NCI-H524 treated with DMSO at 0.1 percent for 48 hours (cell line): ENCODE measurements around the gene BCL2L11.
"Not testable (repeated sequence)": the region's sequence is repeated elsewhere in the genome, so short reads cannot be mapped to it uniquely, and the experiment has no call there.

Source experiments
- DNase-seq: peaks from one replicate; lab custom pipeline; 2025; lab: John Stamatoyannopoulos, UW

BCL2L11 gene

DNA sequence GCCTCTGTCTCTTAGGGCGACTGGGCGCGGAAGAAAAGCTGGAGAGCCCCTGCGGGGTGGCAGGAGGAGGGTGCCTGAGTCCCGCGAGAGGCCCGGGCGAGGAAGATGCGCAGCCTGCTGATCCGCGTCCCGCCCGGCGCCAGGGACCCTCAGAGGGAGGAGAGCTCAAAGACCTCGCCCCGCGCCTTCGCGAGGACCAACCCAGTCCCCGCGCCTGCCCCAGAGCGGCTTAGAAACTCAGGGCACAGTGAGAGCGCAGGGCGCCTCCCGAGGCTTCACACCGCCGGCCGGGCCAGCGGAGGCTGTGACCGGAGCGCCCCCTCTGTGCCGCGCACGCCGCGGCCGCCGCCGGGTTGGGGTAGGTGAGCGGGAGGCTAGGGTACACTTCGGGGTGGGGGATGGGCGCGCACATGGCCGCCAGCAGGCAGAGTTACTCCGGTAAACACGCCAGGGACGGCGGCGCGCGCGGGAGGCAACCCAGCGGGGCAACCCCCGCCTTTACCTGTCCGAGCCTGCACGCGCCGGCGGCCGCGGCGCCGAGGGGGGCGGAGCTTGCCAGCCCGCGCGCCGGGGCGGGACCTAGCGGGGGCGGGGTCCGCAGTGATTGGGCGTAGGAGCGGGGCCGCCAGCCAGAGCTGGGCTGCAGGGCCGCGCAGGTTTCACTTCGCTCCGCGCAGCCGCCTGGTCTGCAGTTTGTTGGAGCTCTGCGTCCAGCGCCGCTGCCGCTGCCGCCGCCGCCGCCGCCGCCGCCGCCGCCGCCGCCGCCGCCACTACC is at the start of gene BCL2L11:
Gene BCL2L11 (plus strand): TSS at position 662 of the 775 bp plus-strand sequence. CDS start 2,832 bp downstream, outside the sequence.
- peak; percentile 81 for DNase-seq

GRCh38 chr2:111071600-111072171 is 49.0 kb upstream of the BCL2L11 start:
- DNase-seq, result no peak

DNA sequence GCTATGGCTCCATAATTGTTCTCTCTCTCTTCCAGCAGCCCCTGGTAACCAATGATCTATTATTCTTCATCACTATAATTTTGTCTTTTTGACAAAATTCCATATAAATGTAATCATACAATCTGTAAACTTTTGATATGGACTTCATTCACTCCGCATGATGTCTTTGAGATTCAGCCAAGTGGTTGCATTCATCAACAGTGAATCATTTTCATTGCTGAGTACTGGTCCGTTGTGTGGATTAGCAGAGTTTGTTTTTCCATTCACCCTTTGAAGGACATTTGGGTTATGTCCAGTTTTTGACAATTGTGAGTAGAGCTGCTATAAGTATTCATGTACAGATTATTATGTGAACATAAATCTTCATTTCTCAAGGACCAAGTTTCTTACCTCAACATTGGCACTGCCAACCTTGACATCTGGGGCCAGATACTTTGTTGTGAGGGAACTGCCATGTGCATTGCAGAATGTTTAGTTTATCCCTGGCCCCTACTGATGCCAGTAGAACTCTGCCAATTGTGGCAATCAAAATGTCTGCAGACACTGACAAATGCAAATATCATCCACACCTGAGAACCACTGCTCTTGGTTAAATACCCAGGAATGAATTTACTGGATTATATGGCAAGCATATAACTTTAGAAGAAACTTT is 48.4 kb upstream of the BCL2L11 start:
- no peak for DNase-seq

DNA sequence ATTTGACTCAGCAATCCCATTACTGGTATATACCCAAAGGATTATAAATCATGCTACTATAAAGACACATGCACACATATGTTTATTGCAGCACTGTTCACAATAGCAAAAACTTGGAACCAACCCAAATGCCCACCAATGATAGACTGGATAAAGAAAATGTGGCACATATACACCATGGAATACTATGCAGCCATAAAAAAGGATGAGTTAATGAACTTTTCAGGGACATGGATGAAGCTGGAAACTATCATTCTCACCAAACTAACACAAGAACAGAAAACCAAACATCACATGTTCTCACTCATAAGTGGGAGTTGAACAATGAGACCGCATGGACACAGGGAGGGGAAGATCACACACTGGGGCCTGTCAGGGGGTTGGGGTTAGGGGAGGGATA is 38.1 kb upstream of the BCL2L11 start:
- DNase-seq, result not testable (repeated sequence)

DNA sequence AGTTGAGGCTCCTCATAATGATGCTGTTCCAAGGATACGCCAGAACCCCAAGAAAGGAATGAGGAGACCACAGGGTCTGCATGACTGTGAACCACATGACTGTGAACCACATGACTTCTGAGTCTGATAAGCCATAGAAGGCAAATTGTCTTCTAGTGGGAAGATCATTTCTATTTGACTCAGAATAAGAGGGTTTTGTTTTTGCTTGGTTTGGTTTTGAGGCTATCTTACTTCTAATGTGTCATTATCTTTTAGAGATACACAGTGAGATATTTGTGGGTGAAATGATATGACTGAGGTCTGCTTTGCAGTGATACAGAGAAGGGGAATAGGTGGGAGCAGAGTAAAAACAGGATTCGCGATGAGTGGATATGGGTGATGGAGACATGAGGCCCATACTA is 28.9 kb upstream of the BCL2L11 start:
- no peak for DNase-seq

DNA sequence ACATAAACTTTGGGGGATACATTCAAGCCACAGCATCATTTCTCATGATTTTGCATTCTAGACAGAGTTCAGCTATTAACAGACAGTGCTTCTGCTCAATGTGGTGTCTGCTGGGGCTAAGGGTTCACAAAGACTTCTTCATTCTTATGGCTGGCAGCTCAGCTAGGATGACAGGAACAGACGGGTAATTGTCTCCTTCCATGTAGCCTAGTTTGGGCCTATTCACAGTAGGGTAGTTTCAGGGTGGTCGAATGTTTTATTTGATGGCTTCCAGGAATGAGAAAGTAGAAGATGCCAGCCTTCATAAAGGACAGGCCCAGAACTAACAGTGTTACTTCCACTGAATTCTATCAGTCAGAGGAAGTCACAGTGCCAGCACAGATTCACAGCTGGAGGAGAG is 26.0 kb upstream of the BCL2L11 start:
- DNase-seq, result no peak

DNA sequence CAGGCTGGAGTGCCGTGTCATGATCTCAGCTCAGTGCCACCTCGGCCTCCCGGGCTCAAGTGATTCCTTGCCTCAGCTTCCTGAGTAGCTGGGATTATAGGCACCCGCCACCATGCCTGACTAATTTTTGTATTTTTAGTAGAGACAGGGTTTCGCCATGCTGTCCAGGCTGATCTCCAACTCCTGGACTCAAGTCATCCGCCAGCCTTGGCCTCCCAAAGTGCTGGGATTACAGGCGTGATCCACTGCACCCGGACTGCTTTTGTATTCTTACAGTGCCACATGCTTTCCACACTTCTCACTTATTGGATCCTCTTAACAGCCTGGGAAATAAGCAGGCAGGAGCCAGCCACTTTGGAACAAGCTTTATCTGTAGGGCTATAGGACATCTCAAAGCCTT is 25.3 kb upstream of the BCL2L11 start:
- no peak for DNase-seq

DNA sequence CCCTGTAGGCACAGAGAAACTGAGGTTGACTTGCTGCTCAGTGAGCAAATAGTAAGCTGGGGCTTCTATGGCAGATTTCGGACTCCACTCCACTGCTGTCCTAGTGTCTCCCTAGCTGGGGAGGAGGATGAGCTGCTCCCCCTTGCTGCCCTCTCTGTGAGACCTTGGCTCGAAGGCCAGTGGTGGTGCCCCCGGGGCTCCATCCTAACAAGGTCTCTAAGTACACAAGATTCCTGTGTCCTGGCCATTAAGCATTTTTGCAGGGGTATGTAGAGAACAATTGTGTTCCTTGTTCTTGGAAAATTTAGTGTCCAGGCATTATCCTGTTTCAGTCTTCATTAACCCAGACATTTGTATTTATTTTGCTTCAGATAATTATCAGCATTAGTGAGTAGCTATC is 21.3 kb upstream of the BCL2L11 start:
- DNase-seq, result no peak

DNA sequence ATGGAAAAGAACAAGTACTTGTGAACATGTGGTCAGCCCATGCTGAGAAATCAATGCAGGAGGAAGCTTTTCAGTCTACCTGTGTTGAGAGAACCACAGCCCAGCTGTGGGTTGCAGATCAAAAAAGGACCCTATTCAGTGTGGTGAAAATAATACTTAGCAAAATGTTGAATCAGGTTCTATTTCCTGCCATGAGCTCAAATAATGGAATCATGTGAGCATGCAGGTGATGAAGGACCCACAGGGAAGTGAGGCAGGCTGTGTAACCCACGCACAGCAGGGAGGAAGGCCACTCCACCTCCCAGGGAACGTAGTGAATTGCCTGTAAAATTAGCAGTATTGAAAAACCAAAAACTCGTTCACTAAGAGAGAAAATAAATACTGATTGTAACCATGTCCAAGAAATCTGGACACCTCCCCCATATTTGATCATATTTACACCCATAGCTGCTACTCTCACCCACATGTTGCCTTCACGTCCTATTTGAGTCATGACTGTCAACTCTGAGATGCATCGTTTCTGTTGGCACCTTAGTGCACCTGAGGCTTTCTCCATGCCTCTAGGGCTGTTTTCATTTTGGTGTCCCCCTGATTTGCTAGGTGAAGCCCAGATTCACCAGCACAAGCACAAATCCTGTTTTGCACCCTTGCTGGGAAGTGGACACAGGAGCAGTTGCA is 20.5 kb upstream of the BCL2L11 start:
- DNase-seq, result no peak

DNA sequence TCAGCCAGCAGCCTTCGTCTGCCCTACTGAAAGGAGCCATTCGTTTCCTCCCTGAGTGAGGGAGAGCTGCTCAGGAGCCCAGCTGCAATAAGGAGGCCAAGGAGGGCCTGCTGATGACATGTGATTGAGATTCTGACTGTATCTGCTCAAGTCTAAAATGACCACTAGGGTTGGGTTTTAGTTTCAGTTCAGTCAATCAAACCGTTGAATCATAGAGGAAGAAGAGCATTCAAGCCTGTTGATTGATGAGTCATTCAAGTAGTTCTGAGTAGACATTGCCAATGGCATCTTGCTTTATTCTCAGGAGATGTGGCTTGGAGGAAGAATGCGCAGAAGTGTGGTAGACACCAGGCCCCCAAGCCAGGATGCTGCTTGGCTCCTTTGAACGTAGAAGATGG is 19.9 kb upstream of the BCL2L11 start:
- DNase-seq, result no peak

DNA sequence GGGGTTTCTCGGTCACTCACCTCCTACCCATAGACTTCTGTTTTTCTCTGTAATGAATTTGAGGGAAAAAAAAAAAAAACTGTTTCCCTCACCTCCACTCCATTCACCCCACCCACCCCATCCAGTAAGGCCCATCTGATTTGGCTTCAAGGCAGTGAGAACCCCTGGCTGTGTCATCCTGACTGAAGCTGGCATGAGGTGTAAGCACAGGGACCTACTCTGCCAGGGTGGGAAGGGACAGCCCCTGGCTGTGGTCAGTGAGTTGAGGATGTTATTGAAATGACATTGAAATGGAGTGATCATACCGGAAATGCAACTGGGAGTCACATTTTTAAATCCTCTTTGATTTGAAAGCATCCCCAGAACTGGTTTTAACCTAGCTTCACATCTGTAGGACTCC is 19.1 kb upstream of the BCL2L11 start:
- no peak for DNase-seq

GRCh38 chr2:111102216-111102615 is 18.5 kb upstream of the BCL2L11 start:
- DNase-seq, result no peak

- DNase-seq, result no peak
These were observed 14.8 kb upstream of the BCL2L11 start for GRCh38 chr2:111105926-111106325.

GRCh38 chr2:111106706-111107105 is 14.0 kb upstream of the BCL2L11 start:
- DNase-seq, result no peak

DNA sequence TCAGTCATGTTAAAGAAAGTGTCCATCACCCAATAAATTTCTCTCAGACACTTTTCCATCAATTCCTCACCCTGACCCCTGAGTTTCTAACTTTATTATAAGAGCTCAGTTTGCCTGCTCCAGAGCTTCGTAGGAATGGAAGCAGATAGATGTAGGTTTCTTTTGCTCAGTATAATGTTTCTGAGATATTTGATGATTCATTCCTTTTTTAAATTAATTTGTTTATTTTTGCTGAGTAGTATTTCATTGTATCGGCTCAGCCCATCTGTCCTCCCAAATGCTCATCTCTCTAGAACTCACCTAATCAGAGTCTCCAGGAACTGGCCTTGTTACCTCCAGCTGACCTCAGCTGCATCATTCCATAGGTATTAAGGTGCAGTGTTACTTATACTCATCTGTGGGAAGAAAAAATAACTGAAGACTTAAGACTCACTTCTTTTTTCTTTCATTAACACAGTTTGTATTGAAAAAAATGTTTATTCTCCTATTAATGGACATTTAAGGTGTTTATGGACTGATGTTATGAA is 11.9 kb upstream of the BCL2L11 start:
- no peak for DNase-seq

DNA sequence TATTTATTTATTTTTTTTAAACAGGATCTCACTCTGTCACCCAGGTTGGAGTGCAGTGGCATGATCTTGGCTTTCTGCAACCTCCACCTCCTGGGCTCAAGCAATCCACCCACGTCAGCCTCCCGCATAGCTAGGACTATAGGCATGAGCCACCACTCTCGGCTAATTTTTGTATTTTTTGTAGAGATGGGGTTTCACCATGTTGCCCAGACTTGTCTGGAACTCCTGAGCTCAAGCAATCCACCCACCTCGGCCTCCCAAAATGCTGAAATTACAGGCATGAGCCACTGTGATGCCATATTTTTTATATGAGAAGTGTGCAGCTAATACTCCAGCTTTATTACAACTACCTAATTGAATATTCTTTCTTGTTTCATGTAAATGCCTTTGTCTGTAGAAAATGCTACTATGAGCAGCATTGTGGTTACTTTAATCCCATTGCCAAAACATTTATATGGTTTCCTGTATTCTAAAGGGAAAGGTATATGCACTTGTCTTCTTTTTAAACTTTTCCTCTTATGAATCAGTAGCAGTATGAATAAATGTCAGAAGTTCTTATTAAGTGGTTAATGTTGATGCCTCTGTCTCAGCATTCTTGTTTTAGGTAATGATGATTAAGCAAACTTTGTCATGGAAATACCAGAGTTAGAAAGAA is 9.5 kb upstream of the BCL2L11 start:
- no peak for DNase-seq

GRCh38 chr2:111113838-111114237 is 6.9 kb upstream of the BCL2L11 start:
- no peak for DNase-seq

DNA sequence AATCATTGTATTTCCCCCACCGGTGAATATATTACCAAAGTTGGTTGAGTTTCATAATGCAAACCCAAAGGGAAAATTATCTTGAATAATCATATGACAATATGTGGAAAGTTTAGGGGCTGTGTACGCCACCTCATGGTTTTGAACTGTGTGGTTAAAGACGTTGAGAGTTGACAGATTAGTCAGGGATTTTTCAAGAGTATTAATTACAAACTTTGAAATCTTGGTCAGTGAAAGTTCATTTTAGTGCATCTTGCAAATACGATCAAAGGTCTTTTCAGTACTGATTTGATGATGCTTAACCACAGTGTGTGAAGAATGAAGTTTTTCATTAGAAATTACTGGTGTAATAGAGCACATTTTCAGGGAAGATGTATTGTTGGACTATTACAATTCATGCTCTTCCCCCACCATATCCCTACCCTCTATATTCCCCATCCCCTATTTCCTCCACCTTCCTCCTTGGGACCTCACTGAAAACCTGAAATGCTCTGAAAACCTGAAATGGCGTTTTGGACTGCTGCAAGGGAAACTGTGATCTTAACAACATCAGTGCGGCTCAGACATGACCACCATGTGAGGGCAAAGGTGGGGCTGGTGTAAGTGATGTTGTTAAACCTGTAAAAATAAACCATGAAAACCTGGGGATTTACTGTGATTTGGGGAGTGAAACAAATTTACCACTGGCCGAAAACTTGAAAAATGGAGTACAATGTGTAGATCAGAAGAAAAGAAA is 4.5 kb upstream of the BCL2L11 start:
- DNase-seq, result no peak

DNA sequence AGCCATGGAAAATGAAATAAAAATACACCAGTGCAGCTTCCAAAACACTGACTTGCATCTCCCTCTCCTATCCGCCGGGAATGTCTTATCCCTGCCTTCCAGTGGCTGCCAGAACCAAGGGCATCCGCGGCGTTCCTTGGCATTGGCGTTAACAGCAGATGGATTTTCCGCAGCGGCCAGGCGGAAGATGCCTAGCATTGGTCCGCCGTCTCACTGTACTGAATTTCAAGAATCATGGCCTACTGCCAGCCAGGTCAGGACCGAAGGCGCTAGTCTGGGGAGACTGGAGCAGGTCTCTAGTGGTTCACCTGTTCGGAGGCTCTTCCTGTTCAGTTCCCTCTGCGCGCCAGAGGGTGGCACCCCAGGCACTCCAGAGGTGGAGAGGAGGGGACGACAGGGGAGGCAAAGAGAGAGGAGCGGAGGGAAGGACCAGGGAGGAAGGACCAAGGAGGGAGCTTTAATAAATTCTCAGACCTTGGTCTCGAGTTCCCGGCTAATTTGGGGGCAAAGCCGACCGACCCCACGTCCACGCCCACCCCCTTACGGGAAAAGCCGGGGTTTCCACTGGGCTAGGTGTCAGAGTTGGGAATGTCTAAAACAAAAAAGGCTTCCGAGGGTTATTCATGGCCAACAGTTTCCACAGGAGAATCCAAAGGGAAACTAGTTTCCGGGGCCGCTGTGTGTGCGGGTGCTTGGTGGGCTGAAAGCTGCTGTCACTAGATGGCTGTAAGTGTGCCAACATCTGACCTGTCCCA is 3.7 kb upstream of the BCL2L11 start:
- DNase-seq, result peak; percentile 18
